SK-N-SH (cell line): ENCODE measurements around the gene RHOT2. TPM values are rescaled to one million over a fixed set of nuclear protein-coding genes. Genes with fewer than 3 reads are reported as not detected.
"Not testable (repeated sequence)": the region's sequence is repeated elsewhere in the genome, so short reads cannot be mapped to it uniquely, and the experiment has no call there.

Experiments used
- CTCF ChIA-PET: fragments of 300-600, 350-600 bp; formaldehyde crosslinking; extraction: SDS; loops from one replicate; lab custom pipeline; 2021; lab: Yijun Ruan, JAX
- POLR2A ChIA-PET: fragments of 350-600 bp; sonication (Branson Sonifier 250); formaldehyde crosslinking; extraction: SDS; loops from one replicate; lab custom pipeline; 2020; ENCODE audit warnings: antibody characterized with exemption, inconsistent platforms; lab: Yijun Ruan, JAX
- DNase-seq: peaks from one replicate; pipeline ENCODE4 v3.0.0; 2012
- H2AFZ ChIP-seq: fragments of 200-600 bp; sonication (generic); 2 replicates; pipeline ENCODE4 v1.8.1; 2016; ENCODE audit warnings: antibody characterized with exemption, mild to moderate bottlenecking, low read depth
- H3F3A ChIP-seq: fragments of 200-600 bp; sonication (generic); replicated peaks from 2 replicates; pipeline ENCODE3; 2016; ENCODE audit warnings: antibody characterized with exemption, mild to moderate bottlenecking; ENCODE audit not compliant: insufficient read depth
- H3K27ac ChIP-seq, 2 experiments: fragments of 200-500 bp in 1 of 2; fragments of 200-600 bp in 1 of 2; sonication (Bioruptor generic) in 1 of 2; sonication (generic), shearing (Covaris generic) in 1 of 2; 2 replicates each; pipeline versions ENCODE4 v1.5.1 to v1.6.1; 2014 to 2016; ENCODE audit warnings: low read depth in 2 of 2, inconsistent platforms in 1 of 2, low read length in 1 of 2, mild to moderate bottlenecking in 1 of 2, mixed read lengths in 1 of 2
- H3K27me3 ChIP-seq: fragments of 200-600 bp; sonication (generic), shearing (Covaris generic); 2 replicates; pipeline ENCODE4 v1.6.1; 2016; ENCODE audit warnings: mixed run types; ENCODE audit not compliant: insufficient read depth
- H3K36me3 ChIP-seq, 2 experiments: fragments of 200-500 bp in 1 of 2; fragments of 200-600 bp in 1 of 2; sonication (Bioruptor generic) in 1 of 2; sonication (generic) in 1 of 2; replicated peaks in 1 of 2; 2 replicates each; pipeline versions ENCODE3 to v1.5.1; 2014 to 2016; ENCODE audit warnings: low read length in 1 of 2, mild to moderate bottlenecking in 1 of 2; ENCODE audit not compliant: insufficient read depth in 2 of 2, control insufficient read depth in 1 of 2
- H3K4me1 ChIP-seq, 2 experiments: fragments of 200-500 bp in 1 of 2; fragments of 200-600 bp in 1 of 2; sonication (Bioruptor generic) in 1 of 2; sonication (generic), shearing (Covaris generic) in 1 of 2; 2 replicates each; pipeline versions ENCODE4 v1.5.1 to v1.6.1; 2014 to 2016; ENCODE audit warnings: low read depth in 1 of 2, low read length in 1 of 2, mixed run types in 1 of 2; ENCODE audit not compliant: insufficient read depth in 2 of 2, control insufficient read depth in 1 of 2
- H3K4me2 ChIP-seq: fragments of 200-600 bp; sonication (generic), shearing (Covaris generic); 2 replicates; pipeline ENCODE4 v1.6.1; 2017; ENCODE audit warnings: mixed run types
- H3K4me3 ChIP-seq, 2 experiments: fragments of 200-500 bp in 1 of 2; fragments of 200-600 bp in 1 of 2; sonication (Bioruptor generic) in 1 of 2; sonication (generic), shearing (Covaris generic) in 1 of 2; 2 replicates each; pipeline versions ENCODE4 v1.5.1 to v1.8.1; 2014 to 2016; ENCODE audit warnings: low read depth in 2 of 2, inconsistent platforms in 1 of 2, low read length in 1 of 2, mild to moderate bottlenecking in 1 of 2, mixed read lengths in 1 of 2, moderate library complexity in 1 of 2
- H3K79me2 ChIP-seq: fragments of 200-600 bp; sonication (generic); 2 replicates; pipeline ENCODE4 v1.8.1; 2017; ENCODE audit warnings: mild to moderate bottlenecking; ENCODE audit not compliant: insufficient read depth
- H3K9ac ChIP-seq: fragments of 200-600 bp; sonication (generic); 2 replicates; pipeline ENCODE4 v1.6.1; 2017; ENCODE audit warnings: mixed run types
- H3K9me2 ChIP-seq: fragments of 200-600 bp; sonication (generic); 2 replicates; pipeline ENCODE4 v1.6.1; 2017; ENCODE audit warnings: mixed run types
- H3K9me3 ChIP-seq: fragments of 200-600 bp; sonication (generic); 2 replicates; pipeline ENCODE4 v1.6.1; 2017; ENCODE audit warnings: mixed run types, mild to moderate bottlenecking, moderate library complexity
- H4K20me1 ChIP-seq: fragments of 200-600 bp; sonication (generic); 2 replicates; pipeline ENCODE4 v1.6.1; 2017; ENCODE audit warnings: mild to moderate bottlenecking, mixed run types; ENCODE audit not compliant: insufficient read depth
- CHD2 ChIP-seq: fragments of 150-350 bp; IDR thresholded peaks from 2 replicates; pipeline ENCODE4 v1.6.1; 2018; ENCODE audit warnings: low read length; ENCODE audit not compliant: partially characterized antibody
- EZH2phosphoT487 ChIP-seq: fragments of 200-600 bp; sonication (generic); IDR thresholded peaks from 2 replicates; pipeline ENCODE4 v1.6.1; 2017; ENCODE audit warnings: low read depth, mixed run types, mild to moderate bottlenecking, antibody characterized with exemption, moderate library complexity, borderline replicate concordance
- FOSL2 ChIP-seq: IDR thresholded peaks from 2 replicates; pipeline ENCODE4 v1.4.0; 2012; ENCODE audit warnings: low read depth, mild to moderate bottlenecking, moderate library complexity, borderline replicate concordance
- FOXJ3 ChIP-seq: sonication (generic); formaldehyde crosslinking; IDR thresholded peaks from 2 replicates; pipeline ENCODE4 v1.5.1; 2020; ENCODE audit warnings: mild to moderate bottlenecking, missing genetic modification reagents
- FOXM1 ChIP-seq: IDR thresholded peaks from 2 replicates; pipeline ENCODE4 v1.4.0; 2012; ENCODE audit warnings: low read depth, mild to moderate bottlenecking
- GABPA ChIP-seq: IDR thresholded peaks from 2 replicates; pipeline ENCODE4 v1.4.0; 2012; ENCODE audit warnings: low read depth, mild to moderate bottlenecking
- JUND ChIP-seq: IDR thresholded peaks from 2 replicates; pipeline ENCODE4 v1.4.0; 2012
- NFIC ChIP-seq: IDR thresholded peaks from 2 replicates; pipeline ENCODE4 v1.4.0; 2012; ENCODE audit warnings: borderline replicate concordance
- RAD21 ChIP-seq: IDR thresholded peaks from 2 replicates; pipeline ENCODE4 v1.6.1; 2012; ENCODE audit warnings: mild to moderate bottlenecking, low read length
- RFX5 ChIP-seq: IDR thresholded peaks from 2 replicates; pipeline ENCODE4 v1.6.1; 2012; ENCODE audit warnings: mild to moderate bottlenecking, improper control_type of control experiment, low read length
- SMC3 ChIP-seq: IDR thresholded peaks from 2 replicates; pipeline ENCODE4 v1.6.1; 2012; ENCODE audit warnings: low read depth, low read length, improper control_type of control experiment
- TEAD4 ChIP-seq: IDR thresholded peaks from 2 replicates; pipeline ENCODE4 v1.4.0; 2012; ENCODE audit warnings: mild to moderate bottlenecking, borderline replicate concordance; ENCODE audit not compliant: insufficient read depth
- YY1 ChIP-seq: IDR thresholded peaks from 2 replicates; pipeline ENCODE4 v1.4.0; 2012; ENCODE audit warnings: low read depth, mild to moderate bottlenecking
- WGBS: methylation state at CpG from one replicate; pipeline ENCODE4 v1.1.6; 2017; ENCODE audit warnings: low lambda C conversion rate; 5-methylcytosine and 5-hydroxymethylcytosine counted together
- polyA plus RNA-seq, 3 experiments: library from polyadenylated mRNA; depleted of rRNA; stranded (reverse); fragments of >200 nt; gene quantifications; 2 replicates each; pipeline ENCODE4 v1.2.3, GENCODE V29; 2012
- TF ChIP-seq, protein P1 (sequence below): IDR thresholded peaks from 2 replicates; pipeline ENCODE4 v1.4.0; 2012; ENCODE audit warnings: low read depth, borderline replicate concordance
- TF ChIP-seq, protein P2 (sequence below): IDR thresholded peaks from 2 replicates; pipeline ENCODE4 v1.4.0; 2012; ENCODE audit warnings: low read depth, borderline replicate concordance
- TF ChIP-seq, protein P3 (sequence below): fragments of 150-350 bp; IDR thresholded peaks from 2 replicates; pipeline ENCODE4 v1.6.1; 2017; ENCODE audit warnings: antibody characterized with exemption, low read length, low read depth, borderline replicate concordance
- TF ChIP-seq, protein P4 (sequence below): fragments of 200-600 bp; sonication (generic); IDR thresholded peaks from 2 replicates; pipeline ENCODE4 v1.6.1; 2017; ENCODE audit warnings: antibody characterized with exemption, mild to moderate bottlenecking, moderate library complexity
- TF ChIP-seq, protein P5 (sequence below): IDR thresholded peaks from 2 replicates; pipeline ENCODE4; 2012

The RHOT2 gene
- polyA plus RNA-seq, 1 of the 3 experiments (the other 2 are of a cell fraction) = 229 TPM

DNA sequence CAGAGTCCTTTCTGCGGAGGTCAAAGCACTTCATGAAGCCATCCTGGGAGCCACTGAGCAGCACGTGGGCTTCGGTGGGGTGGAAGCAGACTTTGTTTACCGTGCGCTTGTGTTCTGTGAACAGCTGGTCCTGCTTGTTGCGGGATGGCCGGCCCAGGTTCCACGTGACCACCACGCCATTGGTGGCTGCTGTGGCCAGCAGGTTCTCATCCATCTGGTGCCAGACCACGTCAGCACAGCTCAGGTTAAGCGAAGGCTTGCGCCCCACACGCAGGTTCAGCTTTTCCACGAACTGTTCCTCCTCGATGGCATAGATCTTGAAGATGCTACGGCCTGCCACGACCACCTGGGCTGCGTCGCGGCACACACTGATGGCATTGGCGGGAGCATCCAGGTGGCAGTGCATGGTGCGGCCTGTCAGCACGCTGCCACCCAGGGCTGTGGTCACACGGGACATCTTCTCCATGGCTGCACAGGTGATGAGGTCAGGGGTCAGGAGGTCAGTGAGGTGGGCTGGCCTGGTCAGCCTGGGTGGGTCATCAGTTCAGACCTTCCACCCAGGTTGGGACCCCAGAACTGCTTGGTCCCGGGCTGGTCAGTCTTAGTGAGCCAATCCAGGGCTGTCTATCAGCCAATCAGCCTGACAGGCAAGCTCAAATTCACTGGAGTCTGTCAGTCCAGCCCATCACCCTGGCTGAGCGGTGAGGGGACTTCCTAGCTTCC, 21.4 kb downstream of the RHOT2 start:
- Histone ChIP-seq H3K27me3 (no peaks in the 10 kb centered on the region), H3F3A (peaks cover 20% of the 10 kb centered on the region), H3K9me3 (no peaks in the 10 kb centered on the region), H3K4me2 (peak overlapping the region; percentile 100), H3K4me1 (peaks cover 9 to 30% of the 10 kb centered on the region in 2 experiments; a peak in 2 of 4 replicates), H3K9me2 (no peaks in the 10 kb centered on the region), H4K20me1 (no peaks in the 10 kb centered on the region), H3K9ac (peak overlapping the region; percentile 82), H3K27ac (peak overlapping the region; percentile 62 to 82; a peak in 2 of 4 replicates), H2AFZ (no peak overlapping the region), H3K36me3 (peaks cover 0 to 16% of the 10 kb centered on the region in 2 experiments), H3K4me3 (peak overlapping the region; percentile 93 to 98), H3K79me2 (peaks cover 11% of the 10 kb centered on the region; the same call in 1 of the 2 replicates)
- POLR2A ChIA-PET = interaction anchor here (1.5 to 1.7 kb wide), 2 partner anchors 8 to 10 kb away, joined by 10 to 12 read pairs; partner anchors contain the start of gene STUB1
- 69% methylated on average over 9 of the region's 26 CpGs for WGBS
- no peak for DNase-seq
- TF ChIP-seq, protein P1, sequence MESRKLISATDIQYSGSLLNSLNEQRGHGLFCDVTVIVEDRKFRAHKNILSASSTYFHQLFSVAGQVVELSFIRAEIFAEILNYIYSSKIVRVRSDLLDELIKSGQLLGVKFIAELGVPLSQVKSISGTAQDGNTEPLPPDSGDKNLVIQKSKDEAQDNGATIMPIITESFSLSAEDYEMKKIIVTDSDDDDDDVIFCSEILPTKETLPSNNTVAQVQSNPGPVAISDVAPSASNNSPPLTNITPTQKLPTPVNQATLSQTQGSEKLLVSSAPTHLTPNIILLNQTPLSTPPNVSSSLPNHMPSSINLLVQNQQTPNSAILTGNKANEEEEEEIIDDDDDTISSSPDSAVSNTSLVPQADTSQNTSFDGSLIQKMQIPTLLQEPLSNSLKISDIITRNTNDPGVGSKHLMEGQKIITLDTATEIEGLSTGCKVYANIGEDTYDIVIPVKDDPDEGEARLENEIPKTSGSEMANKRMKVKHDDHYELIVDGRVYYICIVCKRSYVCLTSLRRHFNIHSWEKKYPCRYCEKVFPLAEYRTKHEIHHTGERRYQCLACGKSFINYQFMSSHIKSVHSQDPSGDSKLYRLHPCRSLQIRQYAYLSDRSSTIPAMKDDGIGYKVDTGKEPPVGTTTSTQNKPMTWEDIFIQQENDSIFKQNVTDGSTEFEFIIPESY = no peak
- TF ChIP-seq CHD2 (no peak), NFIC (no peak), TEAD4 (no peak), FOXM1 (no peak), YY1 (no peak), JUND (no peak), FOXJ3 (CRISPR knock-in tag) (no peak), RFX5 (no peak), FOSL2 (no peak), EZH2phosphoT487 (no peak), GABPA (no peak), RAD21 (no peak), SMC3 (no peak)
- TF ChIP-seq, protein P2, sequence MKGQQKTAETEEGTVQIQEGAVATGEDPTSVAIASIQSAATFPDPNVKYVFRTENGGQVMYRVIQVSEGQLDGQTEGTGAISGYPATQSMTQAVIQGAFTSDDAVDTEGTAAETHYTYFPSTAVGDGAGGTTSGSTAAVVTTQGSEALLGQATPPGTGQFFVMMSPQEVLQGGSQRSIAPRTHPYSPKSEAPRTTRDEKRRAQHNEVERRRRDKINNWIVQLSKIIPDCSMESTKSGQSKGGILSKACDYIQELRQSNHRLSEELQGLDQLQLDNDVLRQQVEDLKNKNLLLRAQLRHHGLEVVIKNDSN = no peak
- TF ChIP-seq, protein P3, sequence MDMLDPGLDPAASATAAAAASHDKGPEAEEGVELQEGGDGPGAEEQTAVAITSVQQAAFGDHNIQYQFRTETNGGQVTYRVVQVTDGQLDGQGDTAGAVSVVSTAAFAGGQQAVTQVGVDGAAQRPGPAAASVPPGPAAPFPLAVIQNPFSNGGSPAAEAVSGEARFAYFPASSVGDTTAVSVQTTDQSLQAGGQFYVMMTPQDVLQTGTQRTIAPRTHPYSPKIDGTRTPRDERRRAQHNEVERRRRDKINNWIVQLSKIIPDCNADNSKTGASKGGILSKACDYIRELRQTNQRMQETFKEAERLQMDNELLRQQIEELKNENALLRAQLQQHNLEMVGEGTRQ = no peak
- TF ChIP-seq, protein P4, sequence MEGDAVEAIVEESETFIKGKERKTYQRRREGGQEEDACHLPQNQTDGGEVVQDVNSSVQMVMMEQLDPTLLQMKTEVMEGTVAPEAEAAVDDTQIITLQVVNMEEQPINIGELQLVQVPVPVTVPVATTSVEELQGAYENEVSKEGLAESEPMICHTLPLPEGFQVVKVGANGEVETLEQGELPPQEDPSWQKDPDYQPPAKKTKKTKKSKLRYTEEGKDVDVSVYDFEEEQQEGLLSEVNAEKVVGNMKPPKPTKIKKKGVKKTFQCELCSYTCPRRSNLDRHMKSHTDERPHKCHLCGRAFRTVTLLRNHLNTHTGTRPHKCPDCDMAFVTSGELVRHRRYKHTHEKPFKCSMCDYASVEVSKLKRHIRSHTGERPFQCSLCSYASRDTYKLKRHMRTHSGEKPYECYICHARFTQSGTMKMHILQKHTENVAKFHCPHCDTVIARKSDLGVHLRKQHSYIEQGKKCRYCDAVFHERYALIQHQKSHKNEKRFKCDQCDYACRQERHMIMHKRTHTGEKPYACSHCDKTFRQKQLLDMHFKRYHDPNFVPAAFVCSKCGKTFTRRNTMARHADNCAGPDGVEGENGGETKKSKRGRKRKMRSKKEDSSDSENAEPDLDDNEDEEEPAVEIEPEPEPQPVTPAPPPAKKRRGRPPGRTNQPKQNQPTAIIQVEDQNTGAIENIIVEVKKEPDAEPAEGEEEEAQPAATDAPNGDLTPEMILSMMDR = no peak
- TF ChIP-seq, protein P5, sequence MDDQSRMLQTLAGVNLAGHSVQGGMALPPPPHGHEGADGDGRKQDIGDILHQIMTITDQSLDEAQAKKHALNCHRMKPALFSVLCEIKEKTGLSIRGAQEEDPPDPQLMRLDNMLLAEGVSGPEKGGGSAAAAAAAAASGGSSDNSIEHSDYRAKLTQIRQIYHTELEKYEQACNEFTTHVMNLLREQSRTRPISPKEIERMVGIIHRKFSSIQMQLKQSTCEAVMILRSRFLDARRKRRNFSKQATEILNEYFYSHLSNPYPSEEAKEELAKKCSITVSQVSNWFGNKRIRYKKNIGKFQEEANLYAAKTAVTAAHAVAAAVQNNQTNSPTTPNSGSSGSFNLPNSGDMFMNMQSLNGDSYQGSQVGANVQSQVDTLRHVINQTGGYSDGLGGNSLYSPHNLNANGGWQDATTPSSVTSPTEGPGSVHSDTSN = no peak
- CTCF ChIA-PET = interaction anchor here (0.6 to 5.9 kb wide), 14 partner anchors 8 to 529 kb away, joined by 3 to 38 read pairs (median 4); partner anchors contain the start of genes CCDC78, HAGHL, METRN and METTL26

DNA sequence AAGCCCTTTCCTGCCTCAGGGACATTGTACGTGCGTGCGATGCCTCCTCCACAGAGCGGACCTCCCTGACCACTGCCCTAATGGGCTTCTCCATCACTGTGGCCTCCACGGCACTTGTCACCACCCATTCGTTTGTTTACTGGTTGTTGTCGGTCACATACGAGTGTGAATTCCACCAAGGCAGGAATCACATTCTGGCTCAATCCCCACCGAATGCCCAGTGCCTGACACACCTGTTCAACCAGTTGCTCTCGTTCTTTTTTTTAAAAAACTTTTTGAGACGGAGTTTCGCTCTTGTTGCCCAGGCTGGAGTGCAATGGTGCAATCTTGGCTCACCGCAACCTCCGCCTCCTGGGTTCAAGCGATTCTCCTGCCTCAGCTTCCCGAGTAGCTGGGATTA, 23.3 kb downstream of the RHOT2 start:
- H4K20me1 ChIP-seq, H3K9me3 ChIP-seq, H3K27ac ChIP-seq, DNase-seq, H3K9ac ChIP-seq, H2AFZ ChIP-seq, CTCF ChIA-PET, H3K27me3 ChIP-seq, H3K4me3 ChIP-seq, H3K9me2 ChIP-seq, H3K4me2 ChIP-seq, POLR2A ChIA-PET, H3K79me2 ChIP-seq: not testable (repeated sequence)
- H3F3A ChIP-seq = peaks cover 20% of the 10 kb centered on the region
- peaks cover 0 to 13% of the 10 kb centered on the region in 2 experiments for H3K36me3 ChIP-seq
- 83% methylated on average over 16 of the region's 16 CpGs for WGBS
- H3K4me1 ChIP-seq = peaks cover 9 to 13% of the 10 kb centered on the region in 2 experiments; a peak in 2 of 4 replicates
